K562 (cell line): ENCODE data around the gene TMSB15C. TPM values are rescaled to one million over a fixed set of nuclear protein-coding genes. Genes with fewer than 3 reads are reported as not detected.

Source experiments
- ATAC-seq: fragments of 200-7000 bp; cut with Tn5 transposase; 3 replicates; pipeline ENCODE4 v1.9.1; 2020; ENCODE audit warnings: moderate library complexity
- BruUV-seq: library from RNA; stranded (reverse); fragments of 400-500 nt; replicated peaks from 2 replicates; lab custom pipeline; 2021; lab: Mats Ljungman, UMichigan
- CTCF ChIA-PET: fragments of 300-600 bp; formaldehyde crosslinking; extraction: SDS; loops from one replicate; lab custom pipeline; 2021; ENCODE audit warnings: low intra/inter-chr PET ratio; lab: Yijun Ruan, JAX
- POLR2A ChIA-PET: fragments of 300-600, 350-650 bp; sonication (Branson Sonifier 250); formaldehyde crosslinking; extraction: SDS; loops from one replicate; lab custom pipeline; 2021; ENCODE audit warnings: antibody characterized with exemption, inconsistent platforms; lab: Yijun Ruan, JAX
- DNase-seq, 4 experiments: peaks; one replicate each; pipeline versions ENCODE4 v3.0.0 to v3.0.0-alpha.2; 2011 to 2018; ENCODE audit warnings: low spot score in 3 of 4, mixed read lengths in 3 of 4; ENCODE audit errors: extremely low read depth in 1 of 4
- FAIRE-seq: peaks from 2 replicates; lab custom pipeline; 2011; peaks lifted over from hg19 to GRCh38; lab: Jason Lieb, UNC
- H2AFZ ChIP-seq: 2 replicates; pipeline ENCODE4 v1.6.0; 2011; ENCODE audit warnings: low read depth, low read length, control low read depth, inconsistent platforms
- H3K27ac ChIP-seq: fragments of 200-600 bp; 3 replicates; pipeline ENCODE4 v1.8.0; 2011; ENCODE audit warnings: low read depth, mild to moderate bottlenecking, control low read depth, inconsistent platforms, low read length, moderate library complexity, mixed read lengths; ENCODE audit errors: extremely low read depth
- H3K27me3 ChIP-seq, 2 experiments: fragments of 300-600 bp in 1 of 2; 2 replicates in 1 of 2; 3 replicates in 1 of 2; pipeline versions ENCODE4 v1.6.0 to v1.8.0; 2011; ENCODE audit warnings: inconsistent platforms in 2 of 2, low read length in 2 of 2, mild to moderate bottlenecking in 1 of 2, mixed read lengths in 1 of 2, moderate library complexity in 1 of 2; ENCODE audit not compliant: control insufficient read depth in 2 of 2, insufficient read depth in 2 of 2
- H3K36me3 ChIP-seq: fragments of 300-600 bp; 3 replicates; pipeline ENCODE4 v1.8.0; 2011; ENCODE audit warnings: mild to moderate bottlenecking, low read length, inconsistent platforms; ENCODE audit not compliant: control insufficient read depth, insufficient read depth
- H3K4me1 ChIP-seq, 2 experiments: fragments of 200-600 bp in 1 of 2; replicated peaks in 1 of 2; 2 replicates in 1 of 2; 3 replicates in 1 of 2; pipeline versions ENCODE4 v1.5.1 to v1.8.0; 2011; ENCODE audit warnings: inconsistent platforms in 2 of 2, low read length in 2 of 2, mild to moderate bottlenecking in 1 of 2, mixed read lengths in 1 of 2, moderate library complexity in 1 of 2; ENCODE audit not compliant: control insufficient read depth in 2 of 2, insufficient read depth in 2 of 2
- H3K4me2 ChIP-seq: 2 replicates; pipeline ENCODE4 v1.6.1; 2011; ENCODE audit warnings: low read length, control low read depth, inconsistent platforms, mixed read lengths; ENCODE audit not compliant: insufficient read depth
- H3K4me3 ChIP-seq: fragments of 200-600 bp; sonication (generic), shearing (Covaris generic); 2 replicates; pipeline ENCODE4 v1.5.1; 2016; ENCODE audit warnings: control low read depth, inconsistent platforms
- H3K79me2 ChIP-seq: fragments of 200-600 bp; 3 replicates; pipeline ENCODE4 v1.8.0; 2011; ENCODE audit warnings: low read length, inconsistent platforms; ENCODE audit not compliant: control insufficient read depth, insufficient read depth
- H3K9ac ChIP-seq, 2 experiments: 2 replicates each; pipeline versions ENCODE4 v1.6.0 to v1.6.1; 2011; ENCODE audit warnings: low read depth in 2 of 2, low read length in 2 of 2, control low read depth in 1 of 2, inconsistent platforms in 1 of 2, mild to moderate bottlenecking in 1 of 2, mixed read lengths in 1 of 2; ENCODE audit not compliant: insufficient read depth in 1 of 2
- H3K9me1 ChIP-seq: one replicate; pipeline ENCODE4 v1.6.0; 2011; ENCODE audit warnings: inconsistent platforms, mild to moderate bottlenecking, low read length, moderate library complexity; ENCODE audit not compliant: control insufficient read depth, insufficient read depth
- H3K9me3 ChIP-seq: replicated peaks from 2 replicates; pipeline ENCODE4 v1.5.1; 2011; ENCODE audit warnings: low read depth, low read length, inconsistent platforms; ENCODE audit not compliant: control insufficient read depth, insufficient read depth
- H4K20me1 ChIP-seq: replicated peaks from 2 replicates; pipeline ENCODE4 v1.6.1; 2011; ENCODE audit warnings: low read length, inconsistent platforms, mixed read lengths; ENCODE audit not compliant: control insufficient read depth, insufficient read depth
- IFI16 ChIP-seq: fragments of 250-450 bp; sonication (Bioruptor Pico); IDR thresholded peaks from 2 replicates; pipeline ENCODE4 v2.1.2; 2022; ENCODE audit warnings: mild to moderate bottlenecking, inconsistent platforms
- MEIS2 ChIP-seq: fragments of 450-650 bp; IDR thresholded peaks from 2 replicates; pipeline ENCODE4 v1.6.1; 2014; ENCODE audit warnings: mild to moderate bottlenecking; ENCODE audit not compliant: partially characterized antibody
- RBFOX2 ChIP-seq: fragments of 200-400 bp; formaldehyde crosslinking; IDR thresholded peaks from 2 replicates; pipeline ENCODE4 v1.6.1; 2017; ENCODE audit warnings: low read depth, mild to moderate bottlenecking, low read length, moderate library complexity
- RFX1 ChIP-seq: fragments of 450-650 bp; IDR thresholded peaks from 2 replicates; pipeline ENCODE4 v1.6.1; 2016; ENCODE audit warnings: mild to moderate bottlenecking, moderate library complexity
- SNIP1 ChIP-seq: fragments of 450-650 bp; IDR thresholded peaks from 2 replicates; pipeline ENCODE4 v1.7.1; 2017; ENCODE audit warnings: low read depth, mild to moderate bottlenecking
- ZNF175 ChIP-seq: fragments of 200-800 bp; sonication (Bioruptor generic); IDR thresholded peaks from 2 replicates; pipeline ENCODE4 v1.6.1; 2016; ENCODE audit warnings: low read depth, mild to moderate bottlenecking, missing genetic modification characterization, missing compliant biosample characterization
- ZNF518B ChIP-seq: fragments of 250-450 bp; sonication (Bioruptor Pico); IDR thresholded peaks from 2 replicates; pipeline ENCODE4 v1.5.0; 2021; ENCODE audit warnings: mild to moderate bottlenecking, moderate library complexity
- WGBS: fragments of 100-300 bp; shearing (Covaris generic); methylation state at CpG from one replicate; pipeline ENCODE4 v1.1.6; 2016; ENCODE audit warnings: low coverage, mixed read lengths; ENCODE audit not compliant: insufficient coverage; ENCODE audit errors: missing lambda C conversion rate; 5-methylcytosine and 5-hydroxymethylcytosine counted together
- in situ Hi-C: fragments of 300-500 bp; cut with MboI; formaldehyde crosslinking; loops from 4 replicates; pipeline ENCODE4 v1.15.0; 2018; ENCODE audit warnings: inconsistent platforms, mixed read lengths
- intact Hi-C: fragments of 100-400 bp; cut with micrococcal nuclease; formaldehyde crosslinking; loops from 2 replicates; pipeline ENCODE4 v1.14.2; 2022
- polyA plus RNA-seq, 8 experiments: library from polyadenylated mRNA; depleted of rRNA in 4 of 8; stranded (reverse) in 5 of 8; unstranded in 3 of 8; fragments of >200 nt; fragmentation: Nextera tagmentation in 2 of 8; fragmentation: Illumina TruSeq in 1 of 8; extraction: Ambion mirVana in 2 of 8; extraction: Trizol in 1 of 8; gene quantifications; 2 replicates each; pipeline versions ENCODE4 v1.2.1 to v1.2.3, GENCODE V29; 2011 to 2014; ENCODE audit warnings: inconsistent platforms in 1 of 8, missing spikeins in 1 of 8
- total RNA-seq, 7 experiments: library from RNA; depleted of rRNA in 6 of 7; stranded (reverse); fragments of >200 nt in 6 of 7; fragmentation: Illumina TruSeq in 2 of 7; extraction: Trizol in 2 of 7; gene quantifications; 2 replicates each; pipeline versions ENCODE4 v1.2.1 to v1.2.3, GENCODE V29; 2011 to 2021; ENCODE audit warnings: low replicate concordance in 1 of 7

The TMSB15C gene
- total and polyA plus RNA-seq, 9 of the 15 experiments (the other 6 are each of a cell fraction or from before 2014, with no cell fraction given): 0.03 TPM; not detected in 8

- POLR2A ChIA-PET: no interaction called here
- no peaks in the 10 kb centered on the region for H3K9me1 ChIP-seq
- H3K36me3 ChIP-seq: no peaks in the 10 kb centered on the region
- H3K4me1 ChIP-seq: peaks cover 0 to 7% of the 10 kb centered on the region in 2 experiments; a peak in 2 of 5 replicates
- H3K27ac ChIP-seq: no peak overlapping the region
- FAIRE-seq: no peak
- no peak overlapping the region for H3K4me3 ChIP-seq
- no peak overlapping the region for H3K9ac ChIP-seq
- H3K4me2 ChIP-seq: no peak overlapping the region
- H3K9me3 ChIP-seq: no peaks in the 10 kb centered on the region
- no peak for TF ChIP-seq RBFOX2
- TF ChIP-seq RFX1: no peak
- no peak for TF ChIP-seq MEIS2
- TF ChIP-seq SNIP1: no peak
- TF ChIP-seq ZNF175: no peak
- TF ChIP-seq IFI16 (CRISPR knock-in tag): no peak
- no peak for TF ChIP-seq ZNF518B
- TF ChIP-seq, all 486 proteins: peak for 0
- no TSS peak for BruUV-seq
- 20% methylated on average over 1 of the region's 1 CpG for WGBS
- in situ Hi-C loops (no loop called here), intact Hi-C loops (no loop called here)
- ATAC-seq (no peak), DNase-seq (no peak)
- Histone ChIP-seq H3K27me3 (peaks cover 6 to 25% of the 10 kb centered on the region in 2 experiments; a peak in 4 of 5 replicates), H2AFZ (no peak overlapping the region), H4K20me1 (no peaks in the 10 kb centered on the region), H3K79me2 (no peaks in the 10 kb centered on the region)
- CTCF ChIA-PET: no interaction called here
Measured at GRCh38 chrX:104108955-104109354, 32.9 kb upstream of the TMSB15C start.
